Upper lobe of left lung (tissue), 6 donors: ENCODE data around the gene TTC9C. TPM values are rescaled to one million over a fixed set of nuclear protein-coding genes. Genes with fewer than 3 reads are reported as not detected.

Experiments used
- ATAC-seq, 2 donors: fragments of 200-7000 bp; cut with Tn5 transposase; one replicate each; pipeline ENCODE4 v1.9.1; 2022; ENCODE audit warnings: mild to moderate bottlenecking in 2 of 2, moderate library complexity in 2 of 2; ENCODE audit not compliant: low FRiP score in 2 of 2
- DNase-seq, 2 donors: peaks; one replicate each; pipeline ENCODE4 v3.0.0-alpha.2; 2019 to 2020
- H3K27ac ChIP-seq, 4 donors: fragments of 200-600 bp; sonication (generic); one replicate each; pipeline ENCODE4 v1.5.1; 2016 to 2019
- H3K27me3 ChIP-seq, 4 donors: fragments of 200-600 bp; sonication (generic); one replicate each; pipeline ENCODE4 v1.5.1; 2017 to 2019
- H3K36me3 ChIP-seq, 4 donors: fragments of 200-600 bp; sonication (generic); one replicate each; pipeline ENCODE4 v1.5.1; 2016 to 2019
- H3K4me1 ChIP-seq, 4 donors: fragments of 200-600 bp; sonication (generic); one replicate each; pipeline ENCODE4 v1.5.1; 2018 to 2019
- H3K4me3 ChIP-seq, 4 donors: fragments of 200-600 bp; sonication (generic); one replicate each; pipeline ENCODE4 v1.5.1; 2017 to 2019; ENCODE audit warnings: mild to moderate bottlenecking in 2 of 4, moderate library complexity in 1 of 4
- H3K9me3 ChIP-seq, 4 donors: fragments of 200-600 bp; sonication (generic); one replicate each; pipeline ENCODE4 v1.5.1; 2018 to 2019
- CTCF ChIP-seq, 6 experiments: fragments of 450-650 bp in 4 of 6; fragments of 200-600 bp in 2 of 6; sonication (generic) in 2 of 6; IDR thresholded peaks; one replicate each; pipeline ENCODE4 v1.5.1; 2016 to 2019; ENCODE audit warnings: antibody characterized with exemption in 6 of 6
- EP300 ChIP-seq, 4 donors: sonication (generic); formaldehyde crosslinking; IDR thresholded peaks; one replicate each; pipeline ENCODE4 v1.5.1; 2017; ENCODE audit warnings: antibody characterized with exemption in 4 of 4, control low read depth in 2 of 4
- POLR2A ChIP-seq, 4 donors: fragments of 450-650 bp; IDR thresholded peaks; one replicate each; pipeline ENCODE4 v1.5.1; 2016 to 2017; ENCODE audit warnings: antibody characterized with exemption in 4 of 4, mild to moderate bottlenecking in 2 of 4
- POLR2AphosphoS5 ChIP-seq, 2 donors: sonication (generic); formaldehyde crosslinking; IDR thresholded peaks; one replicate each; pipeline ENCODE4 v1.5.1; 2017; ENCODE audit warnings: antibody characterized with exemption in 2 of 2
- WGBS, 2 donors: methylation state at CpG; one replicate each; pipeline ENCODE4 v1.1.5; 2017 to 2018; 5-methylcytosine and 5-hydroxymethylcytosine counted together
- total RNA-seq, 6 donors: library from RNA; depleted of rRNA in 4 of 6; stranded (reverse); fragments of >200 nt in 4 of 6; gene quantifications; one replicate each; pipeline versions ENCODE4 v1.1.0 to v1.2.1, GENCODE V29; 2016 to 2021
- donor health status: DM: no; HTN: no; CAD: no; lungs with moderate emphysema.
- donor health status: DM: no; HTN: yes; CAD: no; lungs with severe emphysema.

The TTC9C gene
- total RNA-seq, 6 donors from 2014 or later, result 18.9 to 31.5 (median 28.6) TPM

- WGBS, 2 donors, result 64 to 76% methylated on average over 2 of the region's 2 CpGs
Observed at GRCh38 chr11:62713343-62713742, 14.9 kb upstream of the TTC9C start.

GRCh38 chr11:62715150-62716130 lies 12.8 kb upstream of the TTC9C start:
- Histone ChIP-seq H3K9me3 (no peaks in the 10 kb centered on the region), H3K27ac (no peak overlapping the region), H3K4me3 (no peak overlapping the region), H3K36me3 (peaks cover 61 to 98% (median 91%) of the 10 kb centered on the region in 4 donors), H3K27me3 (no peaks in the 10 kb centered on the region), H3K4me1 (peaks cover 2 to 32% (median 13%) of the 10 kb centered on the region in 4 donors)
- ATAC-seq (no peak), DNase-seq (peak in 1 of 2 donors; percentile 46)
- TF ChIP-seq EP300 (IDR thresholded peaks at IDR 0.05) (no peak), CTCF (IDR thresholded peaks at IDR 0.05) (no peak), POLR2AphosphoS5 (IDR thresholded peaks at IDR 0.05) (no peak), POLR2A (IDR thresholded peaks at IDR 0.05) (no peak)
- WGBS, 2 donors, result 92 to 95% methylated on average over 24 of the region's 24 CpGs

More at GRCh38 chr11:62713343-62713742, 14.9 kb upstream of the TTC9C start:
- ATAC-seq (peak in 1 of 2 donors; percentile 59), DNase-seq (peak in 1 of 2 donors; percentile 66)
- Histone ChIP-seq H3K4me1 (peaks cover 15 to 49% (median 25%) of the 10 kb centered on the region in 4 donors), H3K36me3 (peaks cover 43 to 79% (median 71%) of the 10 kb centered on the region in 4 donors), H3K4me3 (no peak overlapping the region), H3K27me3 (no peaks in the 10 kb centered on the region), H3K9me3 (no peaks in the 10 kb centered on the region), H3K27ac (peak overlapping the region; percentile 6 to 70 (median 51))
- peak in 1 of 2 donors; percentile 15 for TF ChIP-seq POLR2AphosphoS5 (IDR thresholded peaks at IDR 0.05)
- TF ChIP-seq EP300 (IDR thresholded peaks at IDR 0.05), result no peak
- TF ChIP-seq POLR2A (IDR thresholded peaks at IDR 0.05), result no peak

DNA sequence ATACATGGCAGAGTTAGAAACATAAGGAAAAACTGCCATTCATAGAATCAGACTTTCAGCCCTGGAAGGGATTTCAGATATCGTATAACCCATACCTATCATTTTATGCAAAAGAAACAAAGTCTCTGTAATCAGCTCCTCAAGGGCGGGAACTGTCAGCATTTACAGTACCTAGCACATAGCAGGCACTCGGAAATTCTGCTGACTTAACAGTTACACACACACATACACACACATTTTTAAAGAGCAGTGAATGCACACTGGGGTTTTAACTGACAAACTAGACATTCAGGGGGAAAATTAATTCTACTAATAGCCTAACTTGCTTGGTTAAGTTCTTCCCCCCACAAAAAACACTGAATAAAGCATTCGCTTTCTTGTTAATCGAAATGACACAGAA lies 12.1 kb upstream of the TTC9C start:
- 93 to 94% methylated on average over 5 of the region's 5 CpGs for WGBS, 2 donors
- Histone ChIP-seq H3K9me3 (no peaks in the 10 kb centered on the region), H3K4me1 (peaks cover 0 to 28% (median 11%) of the 10 kb centered on the region in 4 donors), H3K36me3 (peaks cover 66 to 99% (median 93%) of the 10 kb centered on the region in 4 donors), H3K27me3 (no peaks in the 10 kb centered on the region), H3K4me3 (no peak overlapping the region), H3K27ac (no peak overlapping the region)
- no peak for ATAC-seq
- DNase-seq, result no peak
- TF ChIP-seq POLR2AphosphoS5 (IDR thresholded peaks at IDR 0.05) (no peak), POLR2A (IDR thresholded peaks at IDR 0.05) (no peak), EP300 (IDR thresholded peaks at IDR 0.05) (no peak), CTCF (IDR thresholded peaks at IDR 0.05) (no peak)

DNA sequence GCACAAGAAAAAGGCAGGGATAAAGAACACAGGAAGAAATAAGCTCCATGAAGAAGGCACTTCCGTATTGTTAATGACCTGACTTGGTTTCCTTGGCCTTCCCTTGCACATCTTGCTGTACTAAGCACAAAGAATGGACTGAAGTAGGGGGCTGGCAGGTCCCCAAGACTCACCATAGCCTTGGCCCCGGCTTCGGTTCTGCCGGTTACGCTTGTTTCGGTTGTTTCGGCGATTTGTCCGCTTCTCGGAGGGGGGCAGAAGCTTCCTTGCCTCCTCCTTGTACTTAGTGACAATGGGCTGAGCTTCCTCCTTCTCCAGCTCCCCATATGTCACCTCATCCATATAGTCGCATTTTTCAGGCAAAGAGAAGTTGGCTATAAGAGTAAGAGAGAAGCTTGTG lies 11.5 kb upstream of the TTC9C start:
- H3K27ac ChIP-seq, result no peak overlapping the region
- ATAC-seq (no peak), DNase-seq (no peak)
- peaks cover 72 to 100% (median 93%) of the 10 kb centered on the region in 4 donors for H3K36me3 ChIP-seq
- TF ChIP-seq CTCF (IDR thresholded peaks at IDR 0.05) (no peak), POLR2A (IDR thresholded peaks at IDR 0.05) (no peak)
- no peaks in the 10 kb centered on the region for H3K27me3 ChIP-seq
- H3K9me3 ChIP-seq, result no peaks in the 10 kb centered on the region
- WGBS, 2 donors, result 93 to 94% methylated on average over 11 of the region's 11 CpGs
- H3K4me1 ChIP-seq, result peaks cover 0 to 28% (median 12%) of the 10 kb centered on the region in 4 donors
- H3K4me3 ChIP-seq, result no peak overlapping the region

DNA sequence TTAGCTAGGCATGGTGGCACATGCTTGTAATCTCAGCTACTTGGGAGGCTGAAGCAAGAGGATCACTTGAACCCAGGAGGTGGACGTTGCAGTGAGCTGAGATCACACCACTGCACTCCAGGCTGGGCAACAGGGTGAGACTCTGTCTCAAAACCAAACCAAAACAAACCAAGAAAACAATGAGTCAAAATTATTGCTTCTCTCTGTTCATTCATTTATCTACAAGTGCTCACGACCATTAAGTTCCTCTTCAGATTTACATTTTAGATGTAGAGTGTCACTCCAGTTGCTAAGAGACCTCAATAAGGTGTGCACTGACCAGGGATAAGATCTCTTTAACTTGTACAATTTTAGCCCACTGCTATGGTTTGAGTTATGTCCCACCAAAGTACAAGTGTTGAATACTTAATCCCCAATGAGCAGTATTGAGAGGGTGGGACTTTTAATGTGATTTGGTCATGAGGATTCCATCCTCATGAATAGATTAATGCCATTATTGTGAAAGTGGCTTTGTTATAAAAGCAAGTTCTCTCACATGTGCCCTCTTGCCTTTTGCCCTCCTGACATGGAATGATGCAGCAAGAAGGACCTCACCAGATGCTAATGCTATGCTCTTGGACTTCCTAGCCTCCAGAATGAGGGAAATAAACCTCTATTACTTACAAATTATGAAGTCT lies 8.8 kb upstream of the TTC9C start:
- peaks cover 11 to 20% (median 16%) of the 10 kb centered on the region in 4 donors for H3K4me1 ChIP-seq
- H3K27me3 ChIP-seq, result no peaks in the 10 kb centered on the region
- DNase-seq (no peak), ATAC-seq (no peak)
- no peaks in the 10 kb centered on the region for H3K9me3 ChIP-seq
- no peak overlapping the region for H3K27ac ChIP-seq
- 70 to 72% methylated on average over 2 of the region's 2 CpGs for WGBS, 2 donors
- TF ChIP-seq POLR2A (IDR thresholded peaks at IDR 0.05), result no peak
- no peak for TF ChIP-seq POLR2AphosphoS5 (IDR thresholded peaks at IDR 0.05)
- no peak for TF ChIP-seq EP300 (IDR thresholded peaks at IDR 0.05)
- TF ChIP-seq CTCF (IDR thresholded peaks at IDR 0.05), result no peak
- H3K36me3 ChIP-seq, result peaks cover 90 to 100% (median 91%) of the 10 kb centered on the region in 4 donors
- no peak overlapping the region for H3K4me3 ChIP-seq
